Activated B cell treated with CpG ODN at 0.5 μM for 24 hours (primary cell): ENCODE measurements around the gene PLCB4. TPM values are rescaled to one million over a fixed set of nuclear protein-coding genes. Genes with fewer than 3 reads are reported as not detected.

ENCODE experiments used
- ATAC-seq: fragments of 200-7000 bp; cut with Tn5 transposase; one replicate; pipeline ENCODE4 v1.10.0; 2021; ENCODE audit warnings: low read depth, mild to moderate bottlenecking, moderate library complexity
- CTCF ChIA-PET: fragments of 350-600 bp; sonication (Branson Sonifier 250); formaldehyde crosslinking; loops from one replicate; lab custom pipeline; 2021; ENCODE audit warnings: antibody characterized with exemption; lab: Charles Lee
- POLR2A ChIA-PET: fragments of 350-600 bp; sonication (Branson Sonifier 250); formaldehyde crosslinking; loops from one replicate; lab custom pipeline; 2021; ENCODE audit warnings: antibody characterized with exemption; lab: Charles Lee
- DNase-seq: peaks from one replicate; pipeline ENCODE4 v3.0.0; 2022
- H3K27ac Mint-ChIP-seq: one replicate; pipeline ENCODE4 v1.8.0; 2020; ENCODE audit warnings: mixed read lengths
- H3K27me3 Mint-ChIP-seq: one replicate; pipeline ENCODE4 v1.8.0; 2021; ENCODE audit warnings: mixed read lengths
- H3K36me3 Mint-ChIP-seq: one replicate; pipeline ENCODE4 v1.8.0; 2021; ENCODE audit warnings: low read depth, mixed read lengths
- H3K4me1 Mint-ChIP-seq: one replicate; pipeline ENCODE4 v1.8.0; 2021; ENCODE audit warnings: mixed read lengths
- H3K4me3 Mint-ChIP-seq: one replicate; pipeline ENCODE4 v1.8.0; 2020; ENCODE audit warnings: mild to moderate bottlenecking, mixed read lengths
- H3K9me3 Mint-ChIP-seq: one replicate; pipeline ENCODE4 v1.8.0; 2020; ENCODE audit warnings: mixed read lengths
- intact Hi-C: fragments of 100-400 bp; cut with micrococcal nuclease; formaldehyde crosslinking; loops from one replicate; pipeline ENCODE4 v1.15.1; 2024
- total RNA-seq: library from RNA; stranded (reverse); gene quantifications from 2 replicates; pipeline ENCODE4 v1.2.3, GENCODE V29; 2022
- TF ChIP-seq, protein P1 (sequence below): fragments of 200-600 bp; IDR thresholded peaks from one replicate; pipeline ENCODE4 v1.8.0; 2022; ENCODE audit warnings: antibody characterized with exemption, mild to moderate bottlenecking

Gene PLCB4
- total RNA-seq, 1 donor from 2014 or later, result not detected

DNA sequence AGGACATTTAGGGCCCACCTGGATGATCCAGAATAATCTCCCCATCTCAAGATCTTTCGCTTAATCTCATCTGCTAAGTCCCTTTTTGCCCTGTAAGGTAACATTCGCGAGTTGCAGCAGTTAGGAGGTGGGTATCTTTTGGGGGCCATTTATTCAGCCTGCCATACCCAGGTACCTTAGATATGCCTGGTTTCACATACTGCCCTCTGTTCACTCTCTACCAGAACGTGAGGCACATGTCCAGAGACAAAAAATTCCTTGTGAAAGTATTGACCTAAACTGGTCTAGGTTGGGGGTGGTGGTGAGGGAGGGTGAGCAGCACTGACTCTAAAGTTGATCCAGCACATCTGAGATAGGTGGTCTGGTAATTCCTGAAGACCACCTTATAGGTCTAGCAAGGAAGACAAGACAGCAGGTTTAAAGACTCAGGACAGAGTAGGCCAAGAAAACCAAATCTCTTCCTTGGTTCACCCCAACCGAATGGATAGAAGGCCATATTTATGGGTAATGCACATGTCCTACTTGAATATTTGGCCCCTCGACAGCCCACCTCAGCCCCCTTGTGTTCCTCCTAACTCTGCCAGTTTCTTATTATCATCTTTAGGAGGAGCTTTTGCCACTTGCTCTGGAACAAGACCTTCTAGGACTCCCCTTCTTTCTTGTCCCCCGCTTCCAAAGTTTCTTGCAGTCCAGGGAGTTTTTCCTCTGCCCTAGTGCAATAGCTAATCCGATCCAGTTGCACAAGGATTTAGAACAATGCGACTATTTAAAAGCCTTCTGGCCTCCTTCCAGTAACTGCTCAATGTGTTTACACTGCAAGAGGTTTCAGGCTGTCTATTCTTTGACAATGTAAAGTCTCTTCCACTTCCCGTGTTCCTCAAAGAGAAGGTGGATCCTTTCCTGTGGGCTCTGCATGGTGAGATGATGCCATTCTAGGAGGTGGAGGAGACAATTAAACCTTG, 232.5 kb downstream of the PLCB4 start:
- ATAC-seq, result no peak
- Mint-ChIP-seq H3K27me3 (no peaks in the 10 kb centered on the region), H3K9me3 (no peaks in the 10 kb centered on the region), H3K4me3 (no peak overlapping the region), H3K36me3 (no peaks in the 10 kb centered on the region), H3K4me1 (no peaks in the 10 kb centered on the region), H3K27ac (no peak overlapping the region)
- TF ChIP-seq, protein P1, sequence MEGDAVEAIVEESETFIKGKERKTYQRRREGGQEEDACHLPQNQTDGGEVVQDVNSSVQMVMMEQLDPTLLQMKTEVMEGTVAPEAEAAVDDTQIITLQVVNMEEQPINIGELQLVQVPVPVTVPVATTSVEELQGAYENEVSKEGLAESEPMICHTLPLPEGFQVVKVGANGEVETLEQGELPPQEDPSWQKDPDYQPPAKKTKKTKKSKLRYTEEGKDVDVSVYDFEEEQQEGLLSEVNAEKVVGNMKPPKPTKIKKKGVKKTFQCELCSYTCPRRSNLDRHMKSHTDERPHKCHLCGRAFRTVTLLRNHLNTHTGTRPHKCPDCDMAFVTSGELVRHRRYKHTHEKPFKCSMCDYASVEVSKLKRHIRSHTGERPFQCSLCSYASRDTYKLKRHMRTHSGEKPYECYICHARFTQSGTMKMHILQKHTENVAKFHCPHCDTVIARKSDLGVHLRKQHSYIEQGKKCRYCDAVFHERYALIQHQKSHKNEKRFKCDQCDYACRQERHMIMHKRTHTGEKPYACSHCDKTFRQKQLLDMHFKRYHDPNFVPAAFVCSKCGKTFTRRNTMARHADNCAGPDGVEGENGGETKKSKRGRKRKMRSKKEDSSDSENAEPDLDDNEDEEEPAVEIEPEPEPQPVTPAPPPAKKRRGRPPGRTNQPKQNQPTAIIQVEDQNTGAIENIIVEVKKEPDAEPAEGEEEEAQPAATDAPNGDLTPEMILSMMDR, result no peak
- CTCF ChIA-PET, result no interaction called here
- intact Hi-C loops, result no loop called here
- DNase-seq, result no peak
- POLR2A ChIA-PET, result no interaction called here

DNA sequence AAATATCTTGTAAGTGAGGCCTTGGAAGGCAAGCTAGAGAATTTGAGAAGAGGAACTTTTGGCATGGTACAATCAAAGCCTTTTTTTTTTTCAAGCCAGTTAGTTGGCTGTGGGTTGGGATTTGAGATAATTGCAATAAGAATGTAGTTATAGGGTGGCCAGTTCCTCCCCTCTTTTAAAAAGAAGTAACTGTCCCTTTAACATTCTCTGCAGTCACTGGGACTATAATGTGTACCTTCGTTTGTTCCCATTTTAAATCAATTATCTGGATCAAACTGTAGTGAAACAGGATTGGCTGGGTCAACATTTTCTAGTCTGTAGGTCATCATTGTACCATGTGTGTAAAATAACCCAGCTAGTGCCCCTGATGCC, 233.2 kb downstream of the PLCB4 start:
- intact Hi-C loops, result no loop called here
- ATAC-seq (no peak), DNase-seq (no peak)
- Mint-ChIP-seq H3K4me3 (no peak overlapping the region), H3K27ac (no peak overlapping the region), H3K36me3 (no peaks in the 10 kb centered on the region), H3K9me3 (no peaks in the 10 kb centered on the region), H3K4me1 (no peaks in the 10 kb centered on the region), H3K27me3 (no peaks in the 10 kb centered on the region)
- ChIA-PET POLR2A (no interaction called here), CTCF (no interaction called here)
- TF ChIP-seq, protein P1, result no peak

DNA sequence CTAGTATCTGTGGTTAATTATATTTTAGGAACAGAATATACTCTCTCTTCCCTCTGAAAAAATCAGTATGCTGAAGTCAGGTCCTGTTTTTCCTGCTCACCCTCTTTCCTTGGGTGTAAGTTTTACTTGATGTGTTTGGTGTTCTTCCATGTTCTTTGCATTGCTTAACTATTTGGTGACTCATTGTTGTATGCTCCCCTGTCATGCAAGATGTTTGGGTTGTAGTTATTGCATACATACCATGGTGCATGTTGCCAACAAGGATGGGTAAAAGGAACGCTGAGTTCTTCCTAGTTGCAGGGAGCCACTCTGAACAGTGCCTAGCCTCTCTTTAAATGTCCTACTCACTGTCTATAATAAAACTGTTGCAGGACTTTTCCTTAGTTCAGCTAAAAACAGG, 237.6 kb downstream of the PLCB4 start:
- intact Hi-C loops, result no loop called here

DNA sequence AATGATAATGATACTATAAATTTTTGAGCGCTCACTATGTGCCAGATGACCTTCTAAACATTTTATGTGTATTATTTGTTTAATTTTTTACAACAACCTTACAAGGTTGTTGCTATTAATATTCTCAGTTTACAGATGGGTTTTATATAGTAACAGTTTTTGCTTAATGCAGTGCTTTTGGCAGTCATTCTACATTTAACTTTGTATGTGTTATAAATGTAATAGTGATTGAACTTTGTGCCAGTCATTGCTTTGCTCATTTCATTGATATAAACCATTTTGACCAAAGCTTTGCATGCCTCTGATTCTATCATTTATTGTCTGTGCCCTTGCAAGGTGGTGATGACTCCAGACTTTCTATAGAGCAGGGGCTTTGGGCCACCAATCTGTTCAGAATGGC, 239.2 kb downstream of the PLCB4 start:
- CTCF ChIA-PET, result no interaction called here
- POLR2A ChIA-PET, result no interaction called here
- H3K4me1 Mint-ChIP-seq, result no peaks in the 10 kb centered on the region
- intact Hi-C loops, result no loop called here
- no peaks in the 10 kb centered on the region for H3K36me3 Mint-ChIP-seq
- no peak overlapping the region for H3K27ac Mint-ChIP-seq
- no peak overlapping the region for H3K4me3 Mint-ChIP-seq
- no peaks in the 10 kb centered on the region for H3K27me3 Mint-ChIP-seq
- no peaks in the 10 kb centered on the region for H3K9me3 Mint-ChIP-seq
- DNase-seq (no peak), ATAC-seq (no peak)
- TF ChIP-seq, protein P1, result no peak

More for the DNA sequence above, 237.6 kb downstream of the PLCB4 start:
- H3K36me3 Mint-ChIP-seq, result no peaks in the 10 kb centered on the region
- no peak for ATAC-seq
- H3K4me3 Mint-ChIP-seq, result no peak overlapping the region
- H3K27me3 Mint-ChIP-seq, result no peaks in the 10 kb centered on the region
- ChIA-PET POLR2A (no interaction called here), CTCF (no interaction called here)
- no peak overlapping the region for H3K27ac Mint-ChIP-seq
- no peaks in the 10 kb centered on the region for H3K9me3 Mint-ChIP-seq
- no peak for DNase-seq
- TF ChIP-seq, protein P1, result no peak
- H3K4me1 Mint-ChIP-seq, result no peaks in the 10 kb centered on the region

DNA sequence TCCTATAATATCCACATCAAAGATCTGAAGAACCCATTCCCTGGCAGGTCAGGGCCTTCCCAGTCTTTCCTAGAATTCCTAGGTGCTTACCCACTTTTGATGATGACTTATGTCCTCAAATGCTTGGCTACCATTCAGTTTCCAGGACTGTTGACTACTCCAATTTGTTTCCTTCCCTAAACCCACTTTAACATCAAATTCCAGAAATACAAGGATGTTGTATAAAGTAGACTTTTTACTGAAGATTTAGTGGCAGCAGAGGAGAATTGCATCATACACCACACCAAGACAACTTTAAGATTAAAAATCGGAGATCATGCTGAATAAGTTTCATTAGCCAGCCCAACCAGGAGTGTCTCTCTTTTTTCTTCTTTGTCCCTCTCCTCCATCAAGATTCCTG, 242.2 kb downstream of the PLCB4 start:
- CTCF ChIA-PET, result no interaction called here
- ATAC-seq (no peak), DNase-seq (no peak)
- Mint-ChIP-seq H3K9me3 (no peaks in the 10 kb centered on the region), H3K4me3 (no peak overlapping the region), H3K27me3 (no peaks in the 10 kb centered on the region), H3K4me1 (no peaks in the 10 kb centered on the region), H3K27ac (no peak overlapping the region), H3K36me3 (no peaks in the 10 kb centered on the region)
- intact Hi-C loops, result no loop called here
- POLR2A ChIA-PET, result no interaction called here
- TF ChIP-seq, protein P1, result no peak
